K562 (cell line): ENCODE measurements around the gene EMC9.

Experiments used
- CTCF ChIP-seq, 3 experiments: IDR thresholded peaks in 2 of 3; conservative IDR thresholded peaks in 1 of 3; 2 replicates each; pipeline ENCODE4 v1.5.1; 2011 to 2012; ENCODE audit warnings: low read length in 3 of 3, mild to moderate bottlenecking in 3 of 3, control low read depth in 2 of 3, improper control_type of control experiment in 1 of 3, inconsistent platforms in 1 of 3, low read depth in 1 of 3, mixed read lengths in 1 of 3, moderate library complexity in 1 of 3; ENCODE audit not compliant: insufficient read depth in 2 of 3
- ESRRA ChIP-seq: fragments of 450-650 bp; IDR thresholded peaks from 2 replicates; pipeline ENCODE4 v1.6.1; 2014; ENCODE audit warnings: low read depth, mild to moderate bottlenecking, moderate library complexity, borderline replicate concordance
- GTF2F1 ChIP-seq: IDR thresholded peaks from 2 replicates; pipeline ENCODE4 v1.6.1; 2011; ENCODE audit warnings: low read depth, low read length, improper control_type of control experiment
- HCFC1 ChIP-seq: IDR thresholded peaks from 2 replicates; pipeline ENCODE4 v1.6.1; 2012; ENCODE audit warnings: low read depth, low read length, improper control_type of control experiment
- MAFK ChIP-seq: IDR thresholded peaks from 2 replicates; pipeline ENCODE4 v1.6.1; 2011; ENCODE audit warnings: low read length, improper control_type of control experiment
- MCM2 ChIP-seq: fragments of 450-650 bp; IDR thresholded peaks from 2 replicates; pipeline ENCODE4 v1.6.1; 2017; ENCODE audit warnings: low read depth, mild to moderate bottlenecking
- POLR2A ChIP-seq: fragments of 450-650 bp; conservative IDR thresholded peaks from 2 replicates; pipeline ENCODE4 v1.6.1; 2016
- POLR2AphosphoS5 ChIP-seq: IDR thresholded peaks from 2 replicates; pipeline ENCODE4 v1.6.1; 2011; ENCODE audit warnings: mild to moderate bottlenecking, low read depth, low read length, moderate library complexity; ENCODE audit not compliant: control insufficient read depth, insufficient read depth
- SRSF3 ChIP-seq: fragments of 200-400 bp; formaldehyde crosslinking; IDR thresholded peaks from 2 replicates; pipeline ENCODE4 v1.6.1; 2016; ENCODE audit warnings: mild to moderate bottlenecking, low read length, moderate library complexity; ENCODE audit not compliant: insufficient read depth
- ZNF586 ChIP-seq: fragments of 450-650 bp; formaldehyde crosslinking; conservative IDR thresholded peaks from 2 replicates; pipeline ENCODE4 v1.4.0; 2020; ENCODE audit warnings: mild to moderate bottlenecking, moderate library complexity
- ZNF707 ChIP-seq: fragments of 250-450 bp; sonication (Bioruptor Pico); conservative IDR thresholded peaks from 2 replicates; pipeline ENCODE4 v1.8.0; 2022; ENCODE audit warnings: inconsistent platforms, mild to moderate bottlenecking, moderate library complexity

- TF ChIP-seq CTCF (IDR thresholded peaks at IDR 0.05 in 2 of 3, conservative IDR thresholded peaks at IDR 0.05 in 1 of 3; ENCODE audit: insufficient read depth in 2 of 3, low read depth in 1 of 3, low read length in 3 of 3) (no peak), MCM2 (no peak), MAFK (no peak), SRSF3 (no peak), POLR2AphosphoS5 (no peak), GTF2F1 (no peak), HCFC1 (no peak), ZNF707 (CRISPR knock-in tag) (no peak), POLR2A (no peak), ZNF586 (no peak), ESRRA (no peak)
Observed at GRCh38 chr14:24103451-24103850, 37.9 kb downstream of the EMC9 start.
